Measurements from ENCODE around the gene SIGLEC14. TPM values are rescaled to one million over a fixed set of nuclear protein-coding genes. Genes with fewer than 3 reads are reported as not detected.

The SIGLEC14 gene
- total RNA-seq, 2 experiments from 2014 or later = not detected

DNA sequence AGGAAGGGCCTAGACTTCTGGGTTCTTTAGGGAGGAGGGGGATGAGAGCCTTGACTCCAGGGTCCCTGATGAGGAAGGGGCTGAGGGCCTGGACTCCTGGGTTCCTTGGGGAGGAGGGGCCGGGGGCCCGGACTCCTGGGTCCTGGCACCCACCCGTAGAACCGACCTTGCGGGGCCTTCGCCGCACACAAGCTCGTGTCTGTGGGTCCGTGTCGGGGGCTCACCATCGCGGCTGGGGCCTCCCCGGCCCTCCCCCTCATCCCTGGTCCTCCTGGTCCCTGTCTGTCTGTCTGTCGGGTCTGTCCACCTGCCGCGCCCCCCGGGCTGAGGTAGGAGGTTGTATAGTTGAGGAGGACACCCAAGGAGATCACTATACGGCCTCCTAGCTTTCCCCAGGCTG lies 45.8 kb upstream of the SIGLEC14 start:
- peaks cover 15% of the 10 kb centered on the region for H3K4me1 ChIP-seq (ENCODE audit: insufficient read depth, low read length, poor library complexity, severe bottlenecking)
- H3K27ac ChIP-seq (ENCODE audit: low read depth, low read length, poor library complexity, severe bottlenecking) = no peak overlapping the region
- H3K9me3 ChIP-seq (ENCODE audit: low read length) = no peaks in the 10 kb centered on the region
- H3K79me2 ChIP-seq (ENCODE audit: insufficient read depth, low read depth, low read length) = no peaks in the 10 kb centered on the region
- no peaks in the 10 kb centered on the region for H3K36me3 ChIP-seq (ENCODE audit: insufficient read depth, low read length)
- no peak overlapping the region for H2AFZ ChIP-seq (ENCODE audit: low read length)
- POLR2A ChIA-PET = no interaction called here
- H3K4me3 ChIP-seq (ENCODE audit: low read depth, low read length, poor library complexity, severe bottlenecking) = no peak overlapping the region
- no TSS peak for BruUV-seq (replicated peaks)
- TF ChIP-seq, protein P1, sequence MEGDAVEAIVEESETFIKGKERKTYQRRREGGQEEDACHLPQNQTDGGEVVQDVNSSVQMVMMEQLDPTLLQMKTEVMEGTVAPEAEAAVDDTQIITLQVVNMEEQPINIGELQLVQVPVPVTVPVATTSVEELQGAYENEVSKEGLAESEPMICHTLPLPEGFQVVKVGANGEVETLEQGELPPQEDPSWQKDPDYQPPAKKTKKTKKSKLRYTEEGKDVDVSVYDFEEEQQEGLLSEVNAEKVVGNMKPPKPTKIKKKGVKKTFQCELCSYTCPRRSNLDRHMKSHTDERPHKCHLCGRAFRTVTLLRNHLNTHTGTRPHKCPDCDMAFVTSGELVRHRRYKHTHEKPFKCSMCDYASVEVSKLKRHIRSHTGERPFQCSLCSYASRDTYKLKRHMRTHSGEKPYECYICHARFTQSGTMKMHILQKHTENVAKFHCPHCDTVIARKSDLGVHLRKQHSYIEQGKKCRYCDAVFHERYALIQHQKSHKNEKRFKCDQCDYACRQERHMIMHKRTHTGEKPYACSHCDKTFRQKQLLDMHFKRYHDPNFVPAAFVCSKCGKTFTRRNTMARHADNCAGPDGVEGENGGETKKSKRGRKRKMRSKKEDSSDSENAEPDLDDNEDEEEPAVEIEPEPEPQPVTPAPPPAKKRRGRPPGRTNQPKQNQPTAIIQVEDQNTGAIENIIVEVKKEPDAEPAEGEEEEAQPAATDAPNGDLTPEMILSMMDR (conservative IDR thresholded peaks at IDR 0.05; ENCODE audit: low read length) = no peak
- no peak for TF ChIP-seq EZH2phosphoT487 (IDR thresholded peaks at IDR 0.05; ENCODE audit: borderline replicate concordance, low read depth, low read length)
- CTCF ChIA-PET (ENCODE audit: unreplicated experiment) = no interaction called here
- no peaks in the 10 kb centered on the region for H4K20me1 ChIP-seq (ENCODE audit: insufficient read depth, low read length)
- intact Hi-C loops (cut with micrococcal nuclease; ENCODE audit: unreplicated experiment) = no loop called here
- DNase-seq (ENCODE audit: low spot score) = no peak
- H3K9me2 ChIP-seq (ENCODE audit: insufficient read depth, low read length) = no peaks in the 10 kb centered on the region
- H3K4me2 ChIP-seq (ENCODE audit: low read length) = no peak overlapping the region

DNA sequence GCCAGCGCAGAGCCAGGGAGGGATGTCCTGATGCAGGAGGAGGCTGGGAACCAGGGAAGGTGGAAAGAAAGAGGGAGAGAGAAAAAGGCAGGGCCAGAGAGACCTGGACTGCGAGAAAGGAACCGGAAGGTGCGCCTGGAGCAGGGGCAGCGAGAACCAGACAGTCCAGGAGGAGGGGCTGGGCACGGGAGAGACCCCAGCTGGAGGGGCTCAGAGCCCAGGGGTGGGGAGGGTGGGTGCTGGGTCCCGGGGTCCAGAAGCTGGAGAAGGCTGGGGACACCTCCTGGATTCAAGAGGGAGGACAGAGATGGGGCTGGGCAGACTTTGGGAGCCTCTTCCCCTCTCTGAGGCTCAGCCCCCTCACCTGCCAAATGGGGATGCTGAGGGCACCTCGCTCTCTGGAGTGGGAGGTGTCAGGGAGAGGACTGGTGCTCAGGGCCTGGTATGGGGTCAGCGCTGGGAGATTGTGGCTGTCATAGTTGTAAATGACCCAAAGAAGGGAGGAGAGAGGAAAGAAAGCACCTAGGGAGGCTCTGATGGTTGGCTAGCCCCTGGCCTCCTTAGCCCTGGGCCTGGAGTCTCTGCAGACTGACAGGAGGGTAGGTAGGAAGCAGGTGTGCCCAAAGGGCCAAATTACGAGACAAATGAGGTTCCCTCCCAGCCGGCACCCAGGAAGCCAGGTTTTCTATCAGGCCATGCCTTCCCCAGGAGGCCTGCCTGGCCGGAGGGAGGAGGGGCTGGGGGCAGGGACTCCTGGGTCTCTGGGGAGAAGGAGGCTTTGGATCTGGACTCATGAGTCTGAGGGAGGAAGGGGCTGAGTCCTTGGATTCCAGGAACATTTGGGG lies 45.2 kb upstream of the SIGLEC14 start:
- TF ChIP-seq EZH2phosphoT487 (IDR thresholded peaks at IDR 0.05; ENCODE audit: borderline replicate concordance, low read depth, low read length) = no peak
- TF ChIP-seq, protein P1 (conservative IDR thresholded peaks at IDR 0.05; ENCODE audit: low read length) = no peak
- H3K27ac ChIP-seq (ENCODE audit: low read depth, low read length, poor library complexity, severe bottlenecking) = no peak overlapping the region
- no peaks in the 10 kb centered on the region for H3K36me3 ChIP-seq (ENCODE audit: insufficient read depth, low read length)
- BruUV-seq (replicated peaks) = no TSS peak
- no peaks in the 10 kb centered on the region for H3K79me2 ChIP-seq (ENCODE audit: insufficient read depth, low read depth, low read length)
- peaks cover 15% of the 10 kb centered on the region for H3K4me1 ChIP-seq (ENCODE audit: insufficient read depth, low read length, poor library complexity, severe bottlenecking)
- no peak overlapping the region for H2AFZ ChIP-seq (ENCODE audit: low read length)
- H3K9me3 ChIP-seq (ENCODE audit: low read length) = 0 out of 2 replicates have a peak, but pooled peaks cover 1% of the 10 kb centered on the region
- intact Hi-C loops (cut with micrococcal nuclease; ENCODE audit: unreplicated experiment) = no loop called here
- ChIA-PET CTCF (ENCODE audit: unreplicated experiment) (no interaction called here), POLR2A (no interaction called here)
- no peak for DNase-seq (ENCODE audit: low spot score)
- H3K9me2 ChIP-seq (ENCODE audit: insufficient read depth, low read length) = no peaks in the 10 kb centered on the region
- H4K20me1 ChIP-seq (ENCODE audit: insufficient read depth, low read length) = no peaks in the 10 kb centered on the region
- no peak overlapping the region for H3K4me3 ChIP-seq (ENCODE audit: low read depth, low read length, poor library complexity, severe bottlenecking)
- H3K4me2 ChIP-seq (ENCODE audit: low read length) = no peak overlapping the region; the same call in 1 of the 2 replicates

DNA sequence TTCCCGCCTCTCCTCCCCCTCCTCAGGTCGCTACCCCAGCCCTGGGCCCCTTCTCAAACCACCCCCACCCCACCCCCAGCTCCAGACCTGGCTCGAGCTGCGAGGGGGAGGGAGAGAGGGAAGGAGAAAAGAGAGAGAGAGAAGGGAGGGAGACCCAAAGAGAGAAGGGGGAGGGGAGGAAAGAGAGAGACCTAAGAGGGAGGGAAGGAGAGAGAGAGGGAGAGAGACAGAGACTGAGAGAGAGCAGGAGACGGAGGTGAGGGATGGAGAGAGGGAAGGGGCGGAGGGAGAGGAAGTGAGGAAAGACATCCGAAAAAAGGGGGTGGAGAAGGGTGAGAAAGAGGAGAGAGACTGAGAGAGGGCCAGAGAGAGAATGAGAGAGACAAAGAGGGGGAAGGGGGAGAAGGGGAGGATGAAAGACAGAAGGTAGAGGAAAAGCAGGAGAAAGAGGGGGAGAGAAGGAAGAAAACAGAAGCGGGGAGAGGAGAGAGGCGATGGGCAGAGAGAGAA lies 44.5 kb upstream of the SIGLEC14 start:
- POLR2A ChIA-PET = no interaction called here
- intact Hi-C loops (cut with micrococcal nuclease; ENCODE audit: unreplicated experiment) = no loop called here
- no peaks in the 10 kb centered on the region for H3K9me2 ChIP-seq (ENCODE audit: insufficient read depth, low read length)
- no peaks in the 10 kb centered on the region for H3K79me2 ChIP-seq (ENCODE audit: insufficient read depth, low read depth, low read length)
- peaks cover 15% of the 10 kb centered on the region for H3K4me1 ChIP-seq (ENCODE audit: insufficient read depth, low read length, poor library complexity, severe bottlenecking)
- peak overlapping the region; percentile 53 for H3K4me2 ChIP-seq (ENCODE audit: low read length)
- peak overlapping the region; percentile 17 for H3K4me3 ChIP-seq (ENCODE audit: low read depth, low read length, poor library complexity, severe bottlenecking)
- H3K36me3 ChIP-seq (ENCODE audit: insufficient read depth, low read length) = no peaks in the 10 kb centered on the region
- no TSS peak for BruUV-seq (replicated peaks)
- 0 out of 2 replicates have a peak, but pooled peaks cover 7% of the 10 kb centered on the region for H3K9me3 ChIP-seq (ENCODE audit: low read length)
- no peak overlapping the region for H3K27ac ChIP-seq (ENCODE audit: low read depth, low read length, poor library complexity, severe bottlenecking)
- H4K20me1 ChIP-seq (ENCODE audit: insufficient read depth, low read length) = no peaks in the 10 kb centered on the region
- no peak for DNase-seq (ENCODE audit: low spot score)
- peak overlapping the region; percentile 73 for H2AFZ ChIP-seq (ENCODE audit: low read length)
- CTCF ChIA-PET (ENCODE audit: unreplicated experiment) = no interaction called here
- no peak for TF ChIP-seq EZH2phosphoT487 (IDR thresholded peaks at IDR 0.05; ENCODE audit: borderline replicate concordance, low read depth, low read length)
- TF ChIP-seq, protein P1 (conservative IDR thresholded peaks at IDR 0.05; ENCODE audit: low read length) = no peak

Data from OCI-LY7 (cell line).